ENCODE measurements around the gene TSEN54. TPM values are rescaled to one million over a fixed set of nuclear protein-coding genes. Genes with fewer than 3 reads are reported as not detected.

TSEN54 gene
- 36.5 and 36.6 TPM in 2 replicates for total RNA-seq (2021)
- percentile 51 among the genes with signal in this experiment for Bru-seq, nascent RNA
- percentile 64 among the genes with signal in this experiment for BruChase-seq, experiment 1, labeled RNA remaining after a 2-hour chase
- BruChase-seq, experiment 2, labeled RNA remaining after a 6-hour chase = percentile 65 among the genes with signal in this experiment
- long read RNA-seq, transcript TSEN54-201 (11 exons, 1,944 nt) = major isoform, 64 of 131 reads
- long read RNA-seq, partial matches to known transcripts = 22 of 131 reads
- long read RNA-seq, other reads (novel, unspliced or antisense) = 41 of 131 reads

GRCh38 chr17:75516255-75516618 lies at the start of gene TSEN54:
TSS of gene TSEN54 (plus strand) at chr17:75516528. CDS start at chr17:75516561, 33 bp downstream.
- intact Hi-C loops (cut with micrococcal nuclease; ENCODE audit: unreplicated experiment) = loop anchor here (5.0 kb wide), 1 partner anchor 71 kb away; the partner anchor contains the start of gene MYO15B
- ChIA-PET POLR2A (ENCODE audit: low non-redundant PET) (no interaction called here), CTCF (interaction anchor here (0.6 to 1.0 kb wide), 7 partner anchors 9 to 245 kb away, joined by 3 to 12 read pairs (median 4); partner anchors contain the start of genes LLGL2 and MIF4GD)
- peak within 1 kb of the TSS; percentile 87 for H3K4me3 ChIP-seq (ENCODE audit: low read depth, low read length, poor library complexity, severe bottlenecking)
- TF ChIP-seq EZH2 (IDR thresholded peaks at IDR 0.05; ENCODE audit: borderline replicate concordance, low read depth, low read length, poor library complexity, severe bottlenecking) = no peak
- TF ChIP-seq, protein P1, sequence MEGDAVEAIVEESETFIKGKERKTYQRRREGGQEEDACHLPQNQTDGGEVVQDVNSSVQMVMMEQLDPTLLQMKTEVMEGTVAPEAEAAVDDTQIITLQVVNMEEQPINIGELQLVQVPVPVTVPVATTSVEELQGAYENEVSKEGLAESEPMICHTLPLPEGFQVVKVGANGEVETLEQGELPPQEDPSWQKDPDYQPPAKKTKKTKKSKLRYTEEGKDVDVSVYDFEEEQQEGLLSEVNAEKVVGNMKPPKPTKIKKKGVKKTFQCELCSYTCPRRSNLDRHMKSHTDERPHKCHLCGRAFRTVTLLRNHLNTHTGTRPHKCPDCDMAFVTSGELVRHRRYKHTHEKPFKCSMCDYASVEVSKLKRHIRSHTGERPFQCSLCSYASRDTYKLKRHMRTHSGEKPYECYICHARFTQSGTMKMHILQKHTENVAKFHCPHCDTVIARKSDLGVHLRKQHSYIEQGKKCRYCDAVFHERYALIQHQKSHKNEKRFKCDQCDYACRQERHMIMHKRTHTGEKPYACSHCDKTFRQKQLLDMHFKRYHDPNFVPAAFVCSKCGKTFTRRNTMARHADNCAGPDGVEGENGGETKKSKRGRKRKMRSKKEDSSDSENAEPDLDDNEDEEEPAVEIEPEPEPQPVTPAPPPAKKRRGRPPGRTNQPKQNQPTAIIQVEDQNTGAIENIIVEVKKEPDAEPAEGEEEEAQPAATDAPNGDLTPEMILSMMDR (conservative IDR thresholded peaks at IDR 0.05; ENCODE audit: low read depth, low read length) = no peak
- H3K36me3 ChIP-seq (ENCODE audit: insufficient read depth, low read length, poor library complexity, severe bottlenecking) = peaks cover 6% of the 10 kb centered on the region
- H3K27ac ChIP-seq (ENCODE audit: low read depth, low read length, poor library complexity, severe bottlenecking) = peak within 1 kb of the TSS; percentile 80
- no peaks in the 10 kb centered on the region for H3K4me1 ChIP-seq (ENCODE audit: insufficient read depth, low read length, poor library complexity, severe bottlenecking)
- no peaks in the 10 kb centered on the region for H3K27me3 ChIP-seq (replicated peaks; ENCODE audit: insufficient read depth, low read depth, low read length, poor library complexity)
- peak; percentile 96 for DNase-seq (ENCODE audit: low spot score)
- no TSS peak for BruUV-seq (replicated peaks)
- no peaks in the 10 kb centered on the region for H3K9me3 ChIP-seq (ENCODE audit: low read depth, low read length, poor library complexity, severe bottlenecking)

- no peak overlapping the region for H3K27ac ChIP-seq (ENCODE audit: low read depth, low read length, poor library complexity, severe bottlenecking)
- no peak for DNase-seq (ENCODE audit: low spot score)
- H3K36me3 ChIP-seq (ENCODE audit: insufficient read depth, low read length, poor library complexity, severe bottlenecking) = peaks cover 12% of the 10 kb centered on the region
- no peak overlapping the region for H3K4me3 ChIP-seq (ENCODE audit: low read depth, low read length, poor library complexity, severe bottlenecking)
- intact Hi-C loops (cut with micrococcal nuclease; ENCODE audit: unreplicated experiment) = no loop called here
- no peaks in the 10 kb centered on the region for H3K4me1 ChIP-seq (ENCODE audit: insufficient read depth, low read length, poor library complexity, severe bottlenecking)
- no peak for TF ChIP-seq EZH2 (IDR thresholded peaks at IDR 0.05; ENCODE audit: borderline replicate concordance, low read depth, low read length, poor library complexity, severe bottlenecking)
- TF ChIP-seq, protein P1 (conservative IDR thresholded peaks at IDR 0.05; ENCODE audit: low read depth, low read length) = no peak
- H3K27me3 ChIP-seq (replicated peaks; ENCODE audit: insufficient read depth, low read depth, low read length, poor library complexity) = no peaks in the 10 kb centered on the region
- ChIA-PET POLR2A (ENCODE audit: low non-redundant PET) (no interaction called here), CTCF (interaction anchor here (0.5 kb wide), 1 partner anchor 28 kb away, joined by 7 read pairs; no protein-coding TSS in a partner anchor)
- BruUV-seq (replicated peaks) = no TSS peak
- H3K9me3 ChIP-seq (ENCODE audit: low read depth, low read length, poor library complexity, severe bottlenecking) = no peaks in the 10 kb centered on the region
Observed at GRCh38 chr17:75468291-75468754, 48.0 kb upstream of the TSEN54 start.

- CTCF ChIA-PET = interaction anchor here (0.5 kb wide), 1 partner anchor 28 kb away, joined by 7 read pairs; no protein-coding TSS in a partner anchor
- Histone ChIP-seq H3K36me3 (ENCODE audit: insufficient read depth, low read length, poor library complexity, severe bottlenecking) (peaks cover 12% of the 10 kb centered on the region), H3K27ac (ENCODE audit: low read depth, low read length, poor library complexity, severe bottlenecking) (no peak overlapping the region), H3K27me3 (replicated peaks; ENCODE audit: insufficient read depth, low read depth, low read length, poor library complexity) (no peaks in the 10 kb centered on the region), H3K4me1 (ENCODE audit: insufficient read depth, low read length, poor library complexity, severe bottlenecking) (no peaks in the 10 kb centered on the region), H3K9me3 (ENCODE audit: low read depth, low read length, poor library complexity, severe bottlenecking) (no peaks in the 10 kb centered on the region), H3K4me3 (ENCODE audit: low read depth, low read length, poor library complexity, severe bottlenecking) (no peak overlapping the region)
- intact Hi-C loops (cut with micrococcal nuclease; ENCODE audit: unreplicated experiment) = no loop called here
- DNase-seq (ENCODE audit: low spot score) = no peak
- no peak for TF ChIP-seq EZH2 (IDR thresholded peaks at IDR 0.05; ENCODE audit: borderline replicate concordance, low read depth, low read length, poor library complexity, severe bottlenecking)
- TF ChIP-seq, protein P1 (conservative IDR thresholded peaks at IDR 0.05; ENCODE audit: low read depth, low read length) = no peak
- POLR2A ChIA-PET (ENCODE audit: low non-redundant PET) = no interaction called here
- BruUV-seq (replicated peaks) = no TSS peak
Observed at GRCh38 chr17:75468779-75469373, 47.5 kb upstream of the TSEN54 start.

Measured in A673 (cell line).